ENCODE results near the gene SMAP2. TPM values are rescaled to one million over a fixed set of nuclear protein-coding genes. Genes with fewer than 3 reads are reported as not detected.
A peak's percentile ranks its signal among the peaks of the same experiment; 100 is the strongest.
"Not testable (repeated sequence)": the region's sequence is repeated elsewhere in the genome, so short reads cannot be mapped to it uniquely, and the experiment has no call there.

Gene SMAP2
- total RNA-seq, 1 experiment from 2014 or later = 35.4 TPM

- DNase-seq (ENCODE audit: low read depth) = peak; percentile 15
These were observed 1.7 kb upstream of the SMAP2 start for GRCh38 chr1:40371707-40372258.

- DNase-seq (ENCODE audit: low read depth) = peak; percentile 18
These were observed 737 bp upstream of the SMAP2 start for GRCh38 chr1:40372658-40373322.

GRCh38 chr1:40377512-40377911 is 4.0 kb downstream of the SMAP2 start:
- no peak for DNase-seq (ENCODE audit: low read depth)

- peak; percentile 55 for DNase-seq (ENCODE audit: low read depth)
These were observed 6.4 kb downstream of the SMAP2 start for GRCh38 chr1:40379785-40380452.

GRCh38 chr1:40380817-40381216 is 7.3 kb downstream of the SMAP2 start:
- no peak for DNase-seq (ENCODE audit: low read depth)

GRCh38 chr1:40381268-40382107 is 8.0 kb downstream of the SMAP2 start:
- DNase-seq (ENCODE audit: low read depth) = no peak

GRCh38 chr1:40382108-40382460 is 8.6 kb downstream of the SMAP2 start:
- DNase-seq (ENCODE audit: low read depth) = no peak

GRCh38 chr1:40382601-40383000 is 9.1 kb downstream of the SMAP2 start:
- DNase-seq (ENCODE audit: low read depth) = no peak

GRCh38 chr1:40383095-40383487 is 9.6 kb downstream of the SMAP2 start:
- no peak for DNase-seq (ENCODE audit: low read depth)

- no peak for DNase-seq (ENCODE audit: low read depth)
These were observed 10.2 kb downstream of the SMAP2 start for GRCh38 chr1:40383488-40384412.

GRCh38 chr1:40384413-40384762 is 10.9 kb downstream of the SMAP2 start:
- DNase-seq (ENCODE audit: low read depth) = no peak

- no peak for DNase-seq (ENCODE audit: low read depth)
These were observed 11.4 kb downstream of the SMAP2 start for GRCh38 chr1:40384887-40385286.

- DNase-seq (ENCODE audit: low read depth) = no peak
These were observed 12.2 kb downstream of the SMAP2 start for GRCh38 chr1:40385437-40386358.

GRCh38 chr1:40386359-40386723 is 12.8 kb downstream of the SMAP2 start:
- DNase-seq (ENCODE audit: low read depth) = no peak

GRCh38 chr1:40386796-40387195 is 13.3 kb downstream of the SMAP2 start:
- DNase-seq (ENCODE audit: low read depth) = no peak

GRCh38 chr1:40387381-40388306 is 14.1 kb downstream of the SMAP2 start:
- not testable (repeated sequence) for DNase-seq (ENCODE audit: low read depth)

- not testable (repeated sequence) for DNase-seq (ENCODE audit: low read depth)
These were observed 15.2 kb downstream of the SMAP2 start for GRCh38 chr1:40388456-40389321.

GRCh38 chr1:40389322-40389803 is 15.8 kb downstream of the SMAP2 start:
- no peak for DNase-seq (ENCODE audit: low read depth)

All from M059J (cell line).